Colon (tissue), 2 donors: Measurements from ENCODE around the gene ZSCAN5A.
"Not testable (repeated sequence)": the region's sequence is repeated elsewhere in the genome, so short reads cannot be mapped to it uniquely, and the experiment has no call there.

Experiments used
- FAIRE-seq: peaks from 2 replicates; lab custom pipeline; 2012; peaks lifted over from hg19 to GRCh38; lab: Jason Lieb, UNC
- donor health status: control.
- donor health status: control.

Gene ZSCAN5A

GRCh38 chr19:56314018-56314380, 640 bp downstream of the ZSCAN5A start:
- FAIRE-seq = no peak

GRCh38 chr19:56312787-56313657, 1.6 kb downstream of the ZSCAN5A start:
- no peak for FAIRE-seq

GRCh38 chr19:56312342-56312741, 2.3 kb downstream of the ZSCAN5A start:
- no peak for FAIRE-seq

GRCh38 chr19:56310462-56310861, 4.2 kb downstream of the ZSCAN5A start:
- FAIRE-seq = no peak

GRCh38 chr19:56309511-56310185, 5.0 kb downstream of the ZSCAN5A start:
- FAIRE-seq = no peak

GRCh38 chr19:56308792-56309191, 5.8 kb downstream of the ZSCAN5A start:
- FAIRE-seq = no peak

GRCh38 chr19:56307062-56307461, 7.6 kb downstream of the ZSCAN5A start:
- FAIRE-seq = not testable (repeated sequence)

GRCh38 chr19:56306016-56306415, 8.6 kb downstream of the ZSCAN5A start:
- no peak for FAIRE-seq

GRCh38 chr19:56304243-56304642, 10.4 kb downstream of the ZSCAN5A start:
- FAIRE-seq = no peak

- FAIRE-seq = no peak
These were observed 12.6 kb downstream of the ZSCAN5A start for GRCh38 chr19:56301886-56302620.

- no peak for FAIRE-seq
These were observed 13.5 kb downstream of the ZSCAN5A start for GRCh38 chr19:56301155-56301554.

GRCh38 chr19:56299688-56300087, 15.0 kb downstream of the ZSCAN5A start:
- FAIRE-seq = no peak

GRCh38 chr19:56297010-56297409, 17.6 kb downstream of the ZSCAN5A start:
- no peak for FAIRE-seq

GRCh38 chr19:56295531-56296455, 18.8 kb downstream of the ZSCAN5A start:
- FAIRE-seq = no peak

GRCh38 chr19:56294549-56294948, 20.1 kb downstream of the ZSCAN5A start:
- no peak for FAIRE-seq

- FAIRE-seq = no peak
These were observed 22.8 kb downstream of the ZSCAN5A start for GRCh38 chr19:56291867-56292266.

- FAIRE-seq = no peak
These were observed 24.5 kb downstream of the ZSCAN5A start for GRCh38 chr19:56290104-56290503.

GRCh38 chr19:56284746-56285145, 29.9 kb downstream of the ZSCAN5A start:
- no peak for FAIRE-seq

- no peak for FAIRE-seq
These were observed 31.8 kb downstream of the ZSCAN5A start for GRCh38 chr19:56282809-56283208.

- FAIRE-seq = no peak
These were observed 41.0 kb downstream of the ZSCAN5A start for GRCh38 chr19:56273563-56274117.

- no peak for FAIRE-seq
These were observed 42.4 kb downstream of the ZSCAN5A start, which contains the start of gene EDDM13 for GRCh38 chr19:56272161-56272798. EDDM13 (plus strand) TSS chr19:56272748; CDS start chr19:56272835, 87 bp downstream.
